ENCODE data around the gene RAB28.

DNA sequence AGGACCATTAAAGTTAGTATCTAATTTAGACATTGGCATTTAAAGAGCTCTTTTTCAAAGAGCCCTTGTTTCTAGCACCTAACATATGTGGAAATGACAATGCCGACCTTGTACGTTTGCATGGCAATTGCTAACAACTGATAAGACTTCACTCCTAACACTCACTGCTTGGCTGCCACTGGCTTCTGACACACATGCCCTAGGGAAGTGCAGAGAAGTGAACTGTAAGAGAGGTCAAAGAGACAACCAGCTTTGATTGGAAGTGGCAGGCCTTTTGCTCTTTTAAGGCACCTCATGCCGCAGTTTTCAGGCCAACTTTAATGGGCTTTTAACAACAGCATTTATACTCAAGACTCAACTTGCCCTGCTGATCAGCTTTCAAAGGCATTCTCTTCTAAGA, 158.4 kb downstream of the RAB28 start:
- TF ChIP-seq, protein P1, sequence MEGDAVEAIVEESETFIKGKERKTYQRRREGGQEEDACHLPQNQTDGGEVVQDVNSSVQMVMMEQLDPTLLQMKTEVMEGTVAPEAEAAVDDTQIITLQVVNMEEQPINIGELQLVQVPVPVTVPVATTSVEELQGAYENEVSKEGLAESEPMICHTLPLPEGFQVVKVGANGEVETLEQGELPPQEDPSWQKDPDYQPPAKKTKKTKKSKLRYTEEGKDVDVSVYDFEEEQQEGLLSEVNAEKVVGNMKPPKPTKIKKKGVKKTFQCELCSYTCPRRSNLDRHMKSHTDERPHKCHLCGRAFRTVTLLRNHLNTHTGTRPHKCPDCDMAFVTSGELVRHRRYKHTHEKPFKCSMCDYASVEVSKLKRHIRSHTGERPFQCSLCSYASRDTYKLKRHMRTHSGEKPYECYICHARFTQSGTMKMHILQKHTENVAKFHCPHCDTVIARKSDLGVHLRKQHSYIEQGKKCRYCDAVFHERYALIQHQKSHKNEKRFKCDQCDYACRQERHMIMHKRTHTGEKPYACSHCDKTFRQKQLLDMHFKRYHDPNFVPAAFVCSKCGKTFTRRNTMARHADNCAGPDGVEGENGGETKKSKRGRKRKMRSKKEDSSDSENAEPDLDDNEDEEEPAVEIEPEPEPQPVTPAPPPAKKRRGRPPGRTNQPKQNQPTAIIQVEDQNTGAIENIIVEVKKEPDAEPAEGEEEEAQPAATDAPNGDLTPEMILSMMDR (IDR thresholded peaks at IDR 0.05; ENCODE audit: low read length): no peak
- TF ChIP-seq EZH2 (optimal IDR thresholded peaks at IDR 0.05; ENCODE audit: low read depth, low read length) (no peak), EZH2phosphoT487 (IDR thresholded peaks at IDR 0.05; ENCODE audit: low read length) (no peak)

All from MM.1S (cell line).